22Rv1 (cell line): Measurements from ENCODE around the gene CLEC16A.

Experiments
- H3K27ac ChIP-seq: fragments of 450-650 bp; 2 replicates; pipeline ENCODE4 v1.5.1; 2017
- ZFX ChIP-seq: fragments of 450-650 bp; IDR thresholded peaks from 2 replicates; pipeline ENCODE4 v1.6.1; 2017; ENCODE audit warnings: antibody characterized with exemption, borderline replicate concordance
- TF ChIP-seq, protein P1 (sequence below): fragments of 450-650 bp; IDR thresholded peaks from 2 replicates; pipeline ENCODE4 v1.5.1; 2017; ENCODE audit warnings: mild to moderate bottlenecking

CLEC16A gene

DNA sequence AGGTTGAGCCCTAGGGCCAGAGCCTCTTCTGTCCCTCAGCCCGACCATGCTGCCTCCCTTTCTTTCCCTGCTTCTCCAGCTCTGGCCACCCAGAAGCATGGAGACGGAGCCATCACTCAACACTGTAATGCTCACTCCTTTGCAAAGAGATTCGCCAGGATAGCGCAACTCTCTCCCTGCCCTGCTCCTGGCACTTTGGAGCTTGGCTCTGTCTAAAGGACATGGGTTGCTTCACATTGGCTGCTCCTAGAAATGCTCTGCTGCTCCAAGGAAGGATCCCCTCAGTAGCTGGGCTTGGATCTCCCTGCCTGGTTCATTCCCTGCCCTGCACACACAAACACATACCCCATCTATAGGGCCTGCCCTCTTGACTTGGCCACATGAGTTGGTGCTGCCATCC lies 76.0 kb downstream of the CLEC16A start:
- no peak overlapping the region for H3K27ac ChIP-seq
- TF ChIP-seq, protein P1, sequence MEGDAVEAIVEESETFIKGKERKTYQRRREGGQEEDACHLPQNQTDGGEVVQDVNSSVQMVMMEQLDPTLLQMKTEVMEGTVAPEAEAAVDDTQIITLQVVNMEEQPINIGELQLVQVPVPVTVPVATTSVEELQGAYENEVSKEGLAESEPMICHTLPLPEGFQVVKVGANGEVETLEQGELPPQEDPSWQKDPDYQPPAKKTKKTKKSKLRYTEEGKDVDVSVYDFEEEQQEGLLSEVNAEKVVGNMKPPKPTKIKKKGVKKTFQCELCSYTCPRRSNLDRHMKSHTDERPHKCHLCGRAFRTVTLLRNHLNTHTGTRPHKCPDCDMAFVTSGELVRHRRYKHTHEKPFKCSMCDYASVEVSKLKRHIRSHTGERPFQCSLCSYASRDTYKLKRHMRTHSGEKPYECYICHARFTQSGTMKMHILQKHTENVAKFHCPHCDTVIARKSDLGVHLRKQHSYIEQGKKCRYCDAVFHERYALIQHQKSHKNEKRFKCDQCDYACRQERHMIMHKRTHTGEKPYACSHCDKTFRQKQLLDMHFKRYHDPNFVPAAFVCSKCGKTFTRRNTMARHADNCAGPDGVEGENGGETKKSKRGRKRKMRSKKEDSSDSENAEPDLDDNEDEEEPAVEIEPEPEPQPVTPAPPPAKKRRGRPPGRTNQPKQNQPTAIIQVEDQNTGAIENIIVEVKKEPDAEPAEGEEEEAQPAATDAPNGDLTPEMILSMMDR: no peak
- no peak for TF ChIP-seq ZFX

- no peak overlapping the region for H3K27ac ChIP-seq
Observed at GRCh38 chr16:11020792-11021551, 76.6 kb downstream of the CLEC16A start.

GRCh38 chr16:11022002-11022401 lies 77.6 kb downstream of the CLEC16A start:
- no peak overlapping the region for H3K27ac ChIP-seq
- TF ChIP-seq ZFX: no peak
- TF ChIP-seq, protein P1: no peak

More at GRCh38 chr16:11020792-11021551, 76.6 kb downstream of the CLEC16A start:
- TF ChIP-seq, protein P1: no peak
- TF ChIP-seq ZFX: no peak

DNA sequence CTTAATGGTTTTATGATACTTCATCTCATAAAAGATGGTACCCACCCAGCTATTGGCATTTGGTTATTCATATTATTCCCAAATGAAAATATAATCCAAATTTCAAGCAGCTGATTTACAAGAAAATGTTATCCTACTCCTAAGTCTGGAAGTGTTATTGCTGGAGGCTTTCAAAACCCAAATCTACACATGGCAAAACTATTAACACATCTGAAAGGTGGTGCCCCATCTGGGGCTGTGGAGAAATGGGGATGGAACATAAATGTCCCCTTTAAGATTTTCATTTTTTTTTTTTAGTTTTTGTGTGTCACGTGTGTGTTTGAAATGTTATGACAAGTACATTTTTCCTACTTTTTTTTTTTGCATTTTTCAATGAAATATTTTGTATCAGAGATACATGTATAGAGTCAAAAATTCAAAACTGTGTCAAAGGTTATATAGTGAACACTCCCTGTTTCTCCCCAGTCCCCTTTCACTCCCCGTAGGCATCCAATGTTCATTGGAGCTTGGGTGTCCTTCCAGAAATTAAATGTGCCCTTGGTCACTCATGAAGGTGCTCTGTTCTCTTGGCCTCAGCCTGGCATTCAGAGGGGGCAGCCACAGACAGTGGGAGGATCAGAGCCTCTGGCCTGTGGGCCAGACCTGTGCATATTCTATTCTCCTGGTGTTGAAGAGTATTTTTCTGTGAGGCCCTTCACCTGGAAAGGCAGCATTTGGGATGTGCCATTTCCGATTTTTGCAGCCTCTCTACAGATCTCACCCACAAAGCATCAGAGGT lies 79.1 kb downstream of the CLEC16A start:
- TF ChIP-seq ZFX: no peak
- TF ChIP-seq, protein P1: no peak
- H3K27ac ChIP-seq: no peak overlapping the region

- TF ChIP-seq ZFX: no peak
- TF ChIP-seq, protein P1: no peak
- no peak overlapping the region for H3K27ac ChIP-seq
Observed at GRCh38 chr16:11024333-11025053, 80.1 kb downstream of the CLEC16A start.

DNA sequence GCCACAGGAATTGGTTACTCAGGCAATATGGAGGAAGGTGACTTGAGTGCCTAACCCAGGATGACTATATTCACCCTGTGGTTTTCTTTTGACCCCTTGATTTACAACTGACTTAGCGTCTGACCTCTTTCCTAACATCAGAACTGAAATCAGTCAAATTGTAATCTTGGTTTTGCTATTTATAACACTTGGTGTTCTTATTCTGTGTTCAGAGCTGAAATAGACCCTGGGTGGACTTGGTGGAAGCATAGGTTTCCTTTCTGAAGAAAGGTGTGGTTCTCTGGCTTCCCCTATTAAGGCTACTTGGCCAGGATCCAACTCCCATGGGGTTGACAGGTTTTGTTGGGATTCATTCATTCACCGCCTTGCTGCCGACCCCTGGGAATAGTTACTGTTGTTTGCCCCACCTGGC lies 80.8 kb downstream of the CLEC16A start:
- TF ChIP-seq, protein P1: no peak
- no peak for TF ChIP-seq ZFX
- no peak overlapping the region for H3K27ac ChIP-seq
